ENCODE results near the gene ZNF579. TPM values are rescaled to one million over a fixed set of nuclear protein-coding genes. Genes with fewer than 3 reads are reported as not detected.
"Not testable (repeated sequence)": the region's sequence is repeated elsewhere in the genome, so short reads cannot be mapped to it uniquely, and the experiment has no call there.

The ZNF579 gene
- total RNA-seq, 4 donors from 2014 or later = 2.0 to 5.6 (median 2.9) TPM

- Histone ChIP-seq H3K4me3 (no peak overlapping the region), H3K9me3 (no peaks in the 10 kb centered on the region), H3K36me3 (no peaks in the 10 kb centered on the region), H3K27ac (no peak overlapping the region), H3K4me1 (no peaks in the 10 kb centered on the region), H3K27me3 (no peaks in the 10 kb centered on the region)
- DNase-seq = no peak
- intact Hi-C loops (cut with DNase I; ENCODE audit: low total_unique reads) (no loop called here), in situ Hi-C loops (cut with MboI; ENCODE audit: low pct_ligation_motif_present in 1 of 4, low pct_unique_long_range_greater_than_20kb in 1 of 4, low sequenced_read_pairs in 3 of 4) (no loop called here)
- TF ChIP-seq POLR2AphosphoS5 (IDR thresholded peaks at IDR 0.05) (no peak), CTCF (IDR thresholded peaks at IDR 0.05) (no peak)
- WGBS, 2 donors (ENCODE audit: low coverage in 1 of 2) = 40 to 79% methylated on average over 1 to 12 of the region's 12 CpGs
Measured at GRCh38 chr19:55535173-55535964, 45.3 kb downstream of the ZNF579 start.

- H3K36me3 ChIP-seq; in situ Hi-C loops (cut with MboI; ENCODE audit: low pct_ligation_motif_present in 1 of 4, low pct_unique_long_range_greater_than_20kb in 1 of 4, low sequenced_read_pairs in 3 of 4); DNase-seq; H3K27ac ChIP-seq; H3K4me1 ChIP-seq; H3K9me3 ChIP-seq; intact Hi-C loops (cut with DNase I; ENCODE audit: low total_unique reads); H3K27me3 ChIP-seq; H3K4me3 ChIP-seq: not testable (repeated sequence)
- 91% methylated on average over 7 of the region's 7 CpGs; no CpG with 5 or more reads in 1 of the 2 donors for WGBS, 2 donors (ENCODE audit: low coverage in 1 of 2)
Measured at GRCh38 chr19:55534280-55534679, 46.4 kb downstream of the ZNF579 start.

GRCh38 chr19:55530996-55531395 is 49.7 kb downstream of the ZNF579 start:
- DNase-seq = no peak
- Histone ChIP-seq H3K27ac (no peak overlapping the region), H3K27me3 (peaks cover 4% of the 10 kb centered on the region), H3K9me3 (no peaks in the 10 kb centered on the region), H3K4me1 (peaks cover 5 to 7% (median 6%) of the 10 kb centered on the region in 4 donors), H3K4me3 (no peak overlapping the region), H3K36me3 (no peaks in the 10 kb centered on the region)
- intact Hi-C loops (cut with DNase I; ENCODE audit: low total_unique reads) (no loop called here), in situ Hi-C loops (cut with MboI; ENCODE audit: low pct_ligation_motif_present in 1 of 4, low pct_unique_long_range_greater_than_20kb in 1 of 4, low sequenced_read_pairs in 3 of 4) (no loop called here)
- 93% methylated on average over 26 of the region's 26 CpGs; no CpG with 5 or more reads in 1 of the 2 donors for WGBS, 2 donors (ENCODE audit: low coverage in 1 of 2)
- no peak for TF ChIP-seq EP300 (IDR thresholded peaks at IDR 0.05; ENCODE audit: low read depth)
- TF ChIP-seq CTCF (IDR thresholded peaks at IDR 0.05) = no peak
- TF ChIP-seq POLR2AphosphoS5 (IDR thresholded peaks at IDR 0.05) = no peak
- TF ChIP-seq POLR2A (IDR thresholded peaks at IDR 0.05) = no peak

GRCh38 chr19:55529636-55530234 is 50.9 kb downstream of the ZNF579 start:
- in situ Hi-C loops (cut with MboI; ENCODE audit: low pct_ligation_motif_present in 1 of 4, low pct_unique_long_range_greater_than_20kb in 1 of 4, low sequenced_read_pairs in 3 of 4) = no loop called here
- no peak for DNase-seq
- Histone ChIP-seq H3K27ac (no peak overlapping the region), H3K36me3 (no peaks in the 10 kb centered on the region), H3K9me3 (no peaks in the 10 kb centered on the region), H3K4me1 (peaks cover 5 to 11% (median 10%) of the 10 kb centered on the region in 4 donors), H3K4me3 (no peak overlapping the region), H3K27me3 (peaks cover 4% of the 10 kb centered on the region)
- 89% methylated on average over 35 of the region's 56 CpGs; no CpG with 5 or more reads in 1 of the 2 donors for WGBS, 2 donors (ENCODE audit: low coverage in 1 of 2)
- intact Hi-C loops (cut with DNase I; ENCODE audit: low total_unique reads) = no loop called here
- TF ChIP-seq EP300 (IDR thresholded peaks at IDR 0.05; ENCODE audit: low read depth) (no peak), POLR2A (IDR thresholded peaks at IDR 0.05) (no peak), CTCF (IDR thresholded peaks at IDR 0.05) (no peak), POLR2AphosphoS5 (IDR thresholded peaks at IDR 0.05) (no peak)

All from transverse colon (tissue), 4 donors.